Progenitor cell of endocrine pancreas (in vitro differentiated cells): Measurements from ENCODE around the gene PSD. TPM values are rescaled to one million over a fixed set of nuclear protein-coding genes. Genes with fewer than 3 reads are reported as not detected.

ENCODE experiments used
- DNase-seq: peaks from one replicate; pipeline ENCODE4 v3.0.0; 2021; ENCODE audit warnings: low spot score; ENCODE audit not compliant: unreplicated experiment
- H3K27ac Mint-ChIP-seq: 2 replicates; pipeline ENCODE4 v1.8.0; 2021; ENCODE audit warnings: mild to moderate bottlenecking, moderate library complexity, mixed read lengths
- H3K27me3 Mint-ChIP-seq: 2 replicates; pipeline ENCODE4 v1.8.0; 2021; ENCODE audit warnings: mixed read lengths
- H3K36me3 Mint-ChIP-seq: 2 replicates; pipeline ENCODE4 v1.8.0; 2022; ENCODE audit warnings: mixed read lengths; ENCODE audit not compliant: insufficient read depth
- H3K4me1 Mint-ChIP-seq: 2 replicates; pipeline ENCODE4 v1.8.0; 2021; ENCODE audit warnings: low read depth, mixed read lengths
- H3K4me3 Mint-ChIP-seq: 2 replicates; pipeline ENCODE4 v1.8.0; 2021; ENCODE audit warnings: low read depth, mild to moderate bottlenecking, moderate library complexity, mixed read lengths
- H3K9me3 Mint-ChIP-seq: 2 replicates; pipeline ENCODE4 v1.8.0; 2021; ENCODE audit warnings: low read depth, mixed read lengths
- total RNA-seq: library from RNA; stranded (reverse); gene quantifications from 2 replicates; pipeline ENCODE4 v1.2.1, GENCODE V29; 2021
- TF ChIP-seq, protein P1 (sequence below): fragments of 200-600 bp; sonication (generic); IDR thresholded peaks from one replicate; pipeline ENCODE4 v1.5.0; 2021; ENCODE audit warnings: antibody characterized with exemption, mild to moderate bottlenecking; ENCODE audit not compliant: unreplicated experiment

PSD gene
- total RNA-seq, 1 donor from 2014 or later = 8.9 TPM

DNA sequence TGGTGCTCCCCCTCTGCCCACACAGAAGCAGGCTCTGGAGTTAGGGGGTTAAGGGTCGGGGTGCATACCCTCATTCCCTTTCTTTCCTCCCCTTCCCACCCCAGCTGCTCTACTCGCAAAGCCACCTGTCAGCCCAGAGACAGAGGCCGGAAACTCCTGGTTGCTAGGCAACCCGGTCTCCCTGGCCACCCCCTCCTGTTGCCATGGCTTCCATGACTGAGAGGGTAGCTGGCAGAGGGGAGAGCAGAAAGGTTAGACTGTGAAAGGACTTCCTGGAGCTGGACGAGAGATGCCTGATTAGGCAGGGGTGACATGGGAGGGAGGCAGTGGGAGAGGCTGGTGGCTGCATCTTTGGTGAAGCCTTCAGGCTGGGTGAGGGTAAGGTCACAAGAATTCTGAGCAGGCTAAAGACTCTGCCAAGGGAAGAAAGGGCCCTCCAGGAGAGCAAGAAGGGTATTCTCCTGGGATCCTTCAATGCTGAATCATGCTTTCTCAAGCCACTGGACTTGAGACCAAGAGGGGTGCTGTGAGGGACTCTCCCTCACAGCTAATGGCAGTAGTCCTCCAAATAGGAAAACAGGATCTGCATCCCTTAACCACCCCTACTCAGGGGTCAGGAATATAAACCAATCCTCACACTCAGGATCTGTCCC is 5.4 kb downstream of the PSD start:
- H3K27ac Mint-ChIP-seq = no peak overlapping the region
- no peaks in the 10 kb centered on the region for H3K36me3 Mint-ChIP-seq
- peaks cover 65% of the 10 kb centered on the region for H3K27me3 Mint-ChIP-seq
- H3K9me3 Mint-ChIP-seq = no peaks in the 10 kb centered on the region
- TF ChIP-seq, protein P1, sequence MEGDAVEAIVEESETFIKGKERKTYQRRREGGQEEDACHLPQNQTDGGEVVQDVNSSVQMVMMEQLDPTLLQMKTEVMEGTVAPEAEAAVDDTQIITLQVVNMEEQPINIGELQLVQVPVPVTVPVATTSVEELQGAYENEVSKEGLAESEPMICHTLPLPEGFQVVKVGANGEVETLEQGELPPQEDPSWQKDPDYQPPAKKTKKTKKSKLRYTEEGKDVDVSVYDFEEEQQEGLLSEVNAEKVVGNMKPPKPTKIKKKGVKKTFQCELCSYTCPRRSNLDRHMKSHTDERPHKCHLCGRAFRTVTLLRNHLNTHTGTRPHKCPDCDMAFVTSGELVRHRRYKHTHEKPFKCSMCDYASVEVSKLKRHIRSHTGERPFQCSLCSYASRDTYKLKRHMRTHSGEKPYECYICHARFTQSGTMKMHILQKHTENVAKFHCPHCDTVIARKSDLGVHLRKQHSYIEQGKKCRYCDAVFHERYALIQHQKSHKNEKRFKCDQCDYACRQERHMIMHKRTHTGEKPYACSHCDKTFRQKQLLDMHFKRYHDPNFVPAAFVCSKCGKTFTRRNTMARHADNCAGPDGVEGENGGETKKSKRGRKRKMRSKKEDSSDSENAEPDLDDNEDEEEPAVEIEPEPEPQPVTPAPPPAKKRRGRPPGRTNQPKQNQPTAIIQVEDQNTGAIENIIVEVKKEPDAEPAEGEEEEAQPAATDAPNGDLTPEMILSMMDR = no peak
- no peak for DNase-seq
- peaks cover 14% of the 10 kb centered on the region for H3K4me1 Mint-ChIP-seq
- no peak overlapping the region for H3K4me3 Mint-ChIP-seq

DNA sequence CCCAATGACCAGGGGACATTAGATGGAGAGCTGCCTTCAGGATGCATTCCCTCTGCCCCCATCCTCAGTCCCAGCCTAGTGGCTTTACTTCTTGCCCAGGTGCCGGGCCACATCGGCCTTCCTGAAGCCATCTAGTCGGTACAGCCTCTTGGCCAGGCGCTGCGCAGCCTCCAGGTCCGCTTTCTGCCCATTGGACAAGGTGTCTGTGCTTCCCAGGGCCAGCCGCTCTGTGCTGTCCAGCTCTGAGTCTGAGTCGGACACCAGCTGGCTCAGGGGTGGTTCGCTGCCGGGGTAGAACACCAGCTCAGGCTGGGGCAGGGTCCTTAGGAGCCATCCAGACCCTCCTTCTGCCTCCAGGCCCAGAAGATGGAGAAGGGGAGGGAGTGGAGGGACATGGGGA is 6.3 kb downstream of the PSD start:
- no peak overlapping the region for H3K27ac Mint-ChIP-seq
- H3K9me3 Mint-ChIP-seq = no peaks in the 10 kb centered on the region
- TF ChIP-seq, protein P1 = no peak
- H3K36me3 Mint-ChIP-seq = no peaks in the 10 kb centered on the region
- H3K4me1 Mint-ChIP-seq = peaks cover 15% of the 10 kb centered on the region
- no peak overlapping the region for H3K4me3 Mint-ChIP-seq
- H3K27me3 Mint-ChIP-seq = peaks cover 65% of the 10 kb centered on the region
- DNase-seq = no peak

DNA sequence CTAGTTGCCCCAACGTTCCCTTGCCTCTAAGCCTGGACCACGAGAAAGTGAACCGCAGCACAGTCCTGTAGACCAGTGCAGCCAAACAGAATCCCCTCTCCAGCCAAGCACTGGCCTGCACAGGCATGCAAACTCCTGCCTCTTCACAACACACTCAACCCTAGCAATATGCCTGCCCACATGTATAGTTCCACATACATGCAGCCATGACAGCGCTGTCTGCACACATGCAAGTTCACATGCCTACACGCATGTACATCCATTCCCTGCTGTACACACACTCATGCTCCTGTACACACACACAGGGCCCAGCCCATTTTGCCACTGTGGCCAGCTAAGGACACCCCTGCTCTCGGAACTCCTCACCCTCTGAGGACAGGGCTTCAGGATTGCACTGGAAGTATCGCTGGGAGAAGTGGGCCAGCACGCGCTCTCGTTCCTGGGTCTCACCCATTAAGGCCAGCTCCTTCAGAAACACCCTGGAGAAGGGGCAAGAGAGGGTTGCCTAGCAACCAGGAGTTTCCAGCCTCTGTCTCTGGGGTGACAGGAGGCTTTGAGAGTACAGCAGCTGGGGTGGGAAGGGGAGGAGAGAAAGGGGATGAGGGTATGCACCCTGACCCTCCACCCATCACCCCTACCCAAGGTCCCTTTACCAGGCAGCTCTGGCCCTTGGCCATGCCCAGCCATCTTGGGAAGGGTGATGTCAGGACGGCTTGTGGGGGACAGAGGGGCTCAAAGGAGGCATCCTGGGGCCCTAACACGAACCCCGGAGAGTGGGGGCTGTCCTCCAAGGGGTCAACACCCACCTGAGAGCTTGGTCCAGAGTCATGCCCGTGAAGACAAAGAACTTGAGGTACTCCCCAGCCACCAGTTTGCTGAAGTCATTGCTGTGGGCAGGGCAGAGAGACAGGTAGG is 7.0 kb downstream of the PSD start:
- H3K36me3 Mint-ChIP-seq = no peaks in the 10 kb centered on the region
- peaks cover 67% of the 10 kb centered on the region for H3K27me3 Mint-ChIP-seq
- DNase-seq = no peak
- H3K27ac Mint-ChIP-seq = peak overlapping the region; percentile 53
- H3K4me1 Mint-ChIP-seq = peaks cover 15% of the 10 kb centered on the region
- H3K9me3 Mint-ChIP-seq = no peaks in the 10 kb centered on the region
- TF ChIP-seq, protein P1 = no peak
- peak overlapping the region; percentile 63 for H3K4me3 Mint-ChIP-seq

DNA sequence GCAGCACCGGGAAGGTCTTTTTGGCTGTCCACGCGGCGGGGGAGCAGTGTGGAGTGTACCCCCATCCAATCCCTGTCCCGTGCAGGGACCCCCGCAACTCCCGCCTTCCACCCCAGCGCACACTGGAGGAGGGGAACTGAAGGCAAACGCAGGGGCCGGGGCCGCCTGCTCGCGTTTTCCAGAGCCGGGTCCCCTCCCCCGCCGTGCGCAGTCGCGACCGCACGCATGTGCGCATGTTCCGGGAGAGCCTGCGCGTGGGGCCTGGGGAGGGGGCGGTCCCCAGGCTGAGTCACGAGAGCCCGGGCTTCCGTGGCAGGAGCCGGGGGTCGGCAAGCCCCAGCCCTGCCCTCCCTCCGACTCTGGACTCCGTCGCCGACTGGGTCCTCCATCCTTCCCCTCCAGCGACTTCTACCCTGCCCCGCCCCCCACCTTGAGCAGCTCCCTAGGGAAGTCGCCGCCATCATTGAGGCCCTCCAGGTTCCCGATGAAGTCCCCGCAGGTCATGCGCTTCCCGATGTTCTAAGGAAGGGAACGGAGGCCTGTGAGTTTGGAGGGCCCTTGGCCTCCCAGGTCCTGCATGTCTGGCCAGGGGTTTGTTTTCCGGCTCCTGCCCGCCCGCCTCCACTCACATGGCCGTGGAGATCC is 8.0 kb downstream of the PSD start:
- Mint-ChIP-seq H3K4me3 (peak overlapping the region; percentile 68), H3K4me1 (peaks cover 15% of the 10 kb centered on the region), H3K9me3 (no peaks in the 10 kb centered on the region), H3K36me3 (no peaks in the 10 kb centered on the region), H3K27me3 (peaks cover 70% of the 10 kb centered on the region), H3K27ac (peak overlapping the region; percentile 53)
- DNase-seq = peak; percentile 41
- TF ChIP-seq, protein P1 = no peak
